NCI-H748 (cell line): ENCODE measurements around the gene JMJD1C.
A peak's percentile ranks its signal among the peaks of the same experiment; 100 is the strongest.
"Not testable (repeated sequence)": the region's sequence is repeated elsewhere in the genome, so short reads cannot be mapped to it uniquely, and the experiment has no call there.

ENCODE experiments used
- DNase-seq: peaks from one replicate; lab custom pipeline; 2025; ENCODE audit not compliant: unreplicated experiment; lab: John Stamatoyannopoulos, UW

JMJD1C gene

GRCh38 chr10:63300801-63301200 is 165.0 kb downstream of the JMJD1C start:
- no peak for DNase-seq

DNA sequence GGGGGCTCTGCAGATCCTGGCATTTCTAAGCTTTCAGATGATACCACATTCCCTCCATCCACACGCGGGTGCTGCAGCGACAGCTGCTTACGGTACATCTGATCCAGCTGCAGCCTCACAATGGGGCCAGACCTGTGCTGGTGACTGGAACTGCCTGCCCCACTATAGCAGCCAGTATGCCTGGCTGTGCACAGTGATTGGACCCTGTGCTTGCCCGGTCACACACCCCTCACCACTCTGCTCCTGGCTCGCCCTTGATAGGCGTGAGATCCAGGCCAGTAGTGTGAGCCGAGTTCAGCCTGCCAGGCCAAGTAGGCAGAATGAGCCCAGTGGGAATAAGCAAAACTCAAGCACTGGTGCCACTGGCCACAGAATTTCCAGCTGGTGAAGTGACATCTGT is 167.8 kb downstream of the JMJD1C start:
- DNase-seq, result no peak

DNA sequence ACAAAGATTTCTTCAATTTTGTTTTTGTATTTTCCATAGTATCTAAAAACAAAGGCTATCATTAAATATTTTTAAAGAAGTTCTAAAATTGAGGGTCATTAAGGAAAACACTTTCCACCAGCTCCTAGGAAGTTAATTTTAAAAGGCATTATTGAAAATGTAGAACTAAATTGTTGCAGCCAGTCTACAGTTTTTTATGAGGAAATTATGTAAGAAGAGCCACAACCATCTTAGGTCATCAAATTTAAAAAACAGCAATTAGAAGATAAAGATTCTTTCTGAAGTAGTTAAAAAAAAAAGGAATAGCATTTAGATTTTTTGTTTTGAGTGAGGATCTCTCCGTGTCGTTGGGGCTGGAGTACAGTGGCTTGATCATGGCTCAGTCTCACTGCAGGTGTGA is 171.0 kb downstream of the JMJD1C start:
- DNase-seq, result no peak

- DNase-seq, result not testable (repeated sequence)
These were observed 172.9 kb downstream of the JMJD1C start for GRCh38 chr10:63292847-63293246.

GRCh38 chr10:63288170-63288569 is 177.6 kb downstream of the JMJD1C start:
- DNase-seq, result no peak

DNA sequence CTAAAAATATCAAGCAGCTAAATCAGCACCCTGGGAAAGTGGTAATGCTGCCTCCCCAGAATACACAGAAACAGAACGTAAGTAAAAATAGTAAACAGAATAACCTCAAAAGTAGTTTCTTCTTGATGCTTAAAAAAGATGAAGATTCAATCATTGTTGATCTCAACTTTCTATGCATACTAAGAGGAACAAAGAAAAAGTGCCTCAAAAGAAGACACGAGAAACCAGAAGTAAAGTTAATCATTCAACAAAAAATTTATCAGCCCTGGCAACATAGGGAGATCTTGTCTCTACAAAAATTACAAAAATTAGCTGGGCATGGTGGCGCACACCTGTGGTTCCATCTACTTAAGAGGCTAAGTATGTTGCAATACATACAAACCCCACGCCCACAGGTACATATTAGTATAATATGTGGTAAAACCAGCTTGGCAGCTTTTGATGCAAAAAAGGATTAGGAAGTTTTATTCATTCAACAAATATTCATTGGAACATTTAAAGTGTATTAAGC is 179.0 kb downstream of the JMJD1C start:
- DNase-seq, result peak; percentile 4

GRCh38 chr10:63286340-63286739 is 179.4 kb downstream of the JMJD1C start:
- DNase-seq, result no peak

- not testable (repeated sequence) for DNase-seq
These were observed 181.9 kb downstream of the JMJD1C start for GRCh38 chr10:63283901-63284300.

GRCh38 chr10:63283093-63283492 is 182.7 kb downstream of the JMJD1C start:
- DNase-seq, result no peak

GRCh38 chr10:63281967-63282366 is 183.8 kb downstream of the JMJD1C start:
- DNase-seq, result peak; percentile 18

DNA sequence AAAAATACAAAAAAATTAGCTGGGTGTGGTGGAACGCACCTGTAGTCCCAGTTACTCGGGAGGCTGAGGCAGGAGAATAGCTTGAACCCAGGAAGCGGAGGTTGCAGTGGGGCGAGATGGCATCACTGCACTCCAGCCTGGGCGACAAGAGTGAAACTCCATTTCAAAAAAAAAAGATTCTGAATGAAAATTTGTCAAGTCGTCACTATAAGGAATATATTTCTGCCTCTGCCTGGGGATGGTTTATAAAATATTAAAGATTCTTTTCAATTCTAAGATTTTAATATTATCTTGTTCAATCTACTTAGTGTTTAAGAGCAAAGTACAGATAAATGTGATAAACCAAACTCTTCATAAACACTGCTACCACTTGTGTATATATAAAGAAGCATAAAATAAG is 185.4 kb downstream of the JMJD1C start:
- DNase-seq, result no peak

- no peak for DNase-seq
These were observed 190.7 kb downstream of the JMJD1C start for GRCh38 chr10:63275094-63275493.

DNA sequence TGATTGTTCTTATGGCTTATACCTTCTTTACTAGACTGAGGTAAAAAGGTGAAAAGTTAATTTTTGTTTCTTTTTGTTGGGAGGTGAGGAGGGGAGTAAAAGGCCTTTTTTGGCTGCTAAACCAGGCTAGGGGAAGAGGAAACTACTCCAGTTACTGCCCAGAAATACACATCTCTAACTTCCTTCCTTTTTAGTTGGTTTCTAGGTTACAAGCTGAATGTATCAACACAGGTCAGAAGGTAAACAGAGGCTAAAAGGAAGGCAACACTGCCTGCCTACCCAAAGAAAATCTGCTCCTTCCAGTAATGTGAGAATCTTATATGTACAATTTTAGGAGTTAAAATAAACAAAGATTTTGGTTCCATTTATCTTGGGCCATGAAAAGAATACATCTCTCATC is 192.2 kb downstream of the JMJD1C start:
- DNase-seq, result no peak

DNA sequence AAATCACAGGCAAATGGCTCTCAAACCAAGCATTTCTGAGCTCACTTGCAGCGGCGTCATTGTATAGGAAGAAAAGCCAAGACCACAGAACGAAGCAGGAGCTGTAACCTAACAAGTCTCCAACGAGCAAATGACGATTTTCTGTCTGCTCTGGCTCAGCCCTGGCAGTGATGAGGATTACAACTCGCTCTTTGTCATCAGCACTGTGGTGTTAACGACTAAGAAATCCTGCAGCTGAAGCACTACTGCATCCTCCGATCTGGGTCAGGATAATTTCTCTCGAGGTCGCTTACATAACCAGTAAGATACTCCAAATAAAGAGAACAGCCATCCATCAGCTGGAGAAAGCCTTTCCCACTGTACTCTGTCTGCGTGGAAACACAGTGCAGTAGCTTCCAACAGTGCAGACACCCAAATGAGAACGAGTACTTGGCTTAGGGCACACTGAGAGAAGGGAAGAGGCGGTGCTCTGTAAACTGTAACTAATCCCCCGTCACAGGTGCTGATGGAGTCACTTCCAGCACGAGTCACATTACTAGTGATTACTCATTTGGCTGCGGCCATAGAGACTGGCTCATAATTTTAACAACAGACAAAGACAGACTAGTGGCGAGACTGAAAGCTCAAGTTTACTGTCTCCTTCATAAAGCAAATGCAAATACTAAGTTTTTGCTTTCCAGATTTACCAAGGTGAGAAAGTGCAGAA is 196.8 kb downstream of the JMJD1C start:
- peak; percentile 94 for DNase-seq

- peak; percentile 5 for DNase-seq
These were observed 197.5 kb downstream of the JMJD1C start for GRCh38 chr10:63268149-63268797.

- peak; percentile 22 for DNase-seq
These were observed 198.2 kb downstream of the JMJD1C start for GRCh38 chr10:63267414-63268148.

DNA sequence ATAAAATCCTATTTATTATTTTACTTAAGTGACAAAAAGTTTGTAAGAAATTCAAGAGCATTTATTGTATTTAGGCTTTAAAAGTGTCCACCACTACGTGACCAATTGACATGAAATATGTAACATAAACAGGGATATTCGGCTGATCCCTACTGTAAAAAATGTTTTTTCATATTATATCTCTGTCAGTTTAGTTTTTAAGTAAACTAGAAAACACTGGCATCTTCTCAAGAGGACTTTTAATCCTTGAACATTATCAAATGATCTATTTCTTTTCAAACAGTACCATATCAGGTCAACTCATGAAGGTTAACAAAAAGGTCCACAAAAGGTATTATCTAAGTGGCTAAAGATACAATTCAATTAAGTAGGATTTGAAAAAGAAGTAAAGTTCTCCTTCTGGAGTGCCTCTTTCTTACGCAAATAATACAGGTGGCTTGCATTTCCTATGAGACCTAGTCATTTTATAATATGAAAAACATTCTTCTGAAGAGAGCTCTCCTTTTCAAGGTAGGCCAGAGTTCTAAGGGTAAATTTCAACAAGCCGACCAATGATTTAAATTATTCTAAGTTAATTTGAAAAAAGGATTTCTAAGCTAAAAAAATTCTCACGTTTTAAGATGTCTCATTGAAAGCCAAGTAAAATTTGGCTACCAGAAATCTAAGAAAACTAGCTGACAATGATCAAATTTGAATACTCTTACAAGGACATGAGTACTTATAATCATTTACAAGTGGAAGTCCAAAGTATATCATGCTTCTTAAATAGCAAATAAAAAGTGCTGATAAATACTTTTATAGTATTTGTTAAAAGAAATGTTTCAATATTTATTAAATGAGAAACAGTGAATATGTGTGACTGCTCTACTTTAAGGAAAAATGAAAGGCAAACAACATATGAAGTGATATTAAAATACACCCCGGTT is 199.1 kb downstream of the JMJD1C start:
- DNase-seq, result no peak

DNA sequence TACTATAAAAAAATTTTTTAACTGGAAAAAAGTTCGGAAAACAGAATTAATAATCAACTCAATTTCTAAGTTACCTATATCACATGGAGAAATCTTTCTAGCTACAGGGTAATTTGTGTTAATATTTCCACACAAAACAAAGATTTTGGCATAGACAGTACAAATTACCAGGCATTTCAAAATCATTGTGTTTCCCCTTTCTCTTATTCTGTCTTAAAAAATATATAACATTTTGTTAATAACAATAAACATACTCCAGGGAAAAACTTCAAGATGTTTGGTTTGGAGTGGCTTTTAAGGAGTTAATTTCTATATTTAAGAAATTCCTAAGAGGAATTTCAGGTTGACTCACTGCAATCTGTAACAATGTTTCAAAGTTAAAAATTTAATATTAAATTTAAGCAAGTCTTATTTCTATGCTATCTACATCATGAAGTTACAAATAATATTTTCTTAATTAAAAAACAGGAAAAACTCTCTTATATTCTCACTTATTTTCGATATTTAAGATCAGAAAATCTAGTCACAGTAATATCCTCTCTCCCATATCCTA is 200.0 kb downstream of the JMJD1C start:
- DNase-seq, result no peak

DNA sequence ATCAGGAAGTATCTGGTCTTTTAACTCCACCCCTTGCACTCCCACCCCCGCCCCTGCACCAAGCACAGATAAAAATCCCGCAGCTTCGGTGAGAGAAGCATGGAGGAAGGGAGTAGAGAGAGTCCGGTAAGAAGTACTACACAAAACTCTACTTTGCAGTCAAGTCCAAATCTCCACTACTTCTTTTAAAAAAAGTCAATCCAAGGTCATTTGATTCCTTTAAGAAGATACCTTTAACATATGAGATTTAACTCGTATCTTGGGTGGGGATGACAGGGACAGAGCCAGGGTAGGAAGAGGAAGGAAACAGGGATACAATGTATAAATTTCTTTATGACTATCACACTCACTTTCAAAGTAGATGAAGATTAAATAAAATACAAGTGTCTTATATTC is 200.6 kb downstream of the JMJD1C start:
- peak; percentile 32 for DNase-seq

GRCh38 chr10:63264617-63265221 is 201.1 kb downstream of the JMJD1C start:
- DNase-seq, result no peak
